Panc1 (cell line): ENCODE results near the gene DCXR.

Experiments used
- POLR2AphosphoS5 ChIP-seq: IDR thresholded peaks from 2 replicates; pipeline ENCODE4 v1.6.1; 2012; ENCODE audit warnings: mild to moderate bottlenecking, low read depth, low read length, moderate library complexity
- TF ChIP-seq, protein P1 (sequence below): fragments of 450-650 bp; IDR thresholded peaks from 2 replicates; pipeline ENCODE4 v1.5.1; 2017; ENCODE audit warnings: mild to moderate bottlenecking

DNA sequence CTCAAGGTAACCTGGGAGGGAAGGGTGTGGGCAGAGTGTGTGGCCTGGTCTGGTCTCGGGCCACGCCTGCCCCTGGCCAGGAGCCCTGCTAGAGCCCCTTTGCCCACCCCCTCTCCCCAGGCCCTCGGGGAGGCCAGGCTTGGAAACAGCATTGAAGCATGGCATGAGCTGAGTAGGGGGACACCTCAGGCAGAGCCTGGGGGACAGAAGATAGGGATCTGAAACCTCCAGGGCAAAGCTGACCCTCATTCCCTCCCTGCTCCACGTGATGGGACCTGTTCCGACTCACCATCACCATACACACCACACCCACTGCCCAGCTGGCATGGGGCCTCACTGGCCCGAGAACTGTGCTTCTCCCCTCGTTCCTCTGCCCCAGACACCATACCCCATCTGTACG, 11.6 kb upstream of the DCXR start:
- TF ChIP-seq, protein P1, sequence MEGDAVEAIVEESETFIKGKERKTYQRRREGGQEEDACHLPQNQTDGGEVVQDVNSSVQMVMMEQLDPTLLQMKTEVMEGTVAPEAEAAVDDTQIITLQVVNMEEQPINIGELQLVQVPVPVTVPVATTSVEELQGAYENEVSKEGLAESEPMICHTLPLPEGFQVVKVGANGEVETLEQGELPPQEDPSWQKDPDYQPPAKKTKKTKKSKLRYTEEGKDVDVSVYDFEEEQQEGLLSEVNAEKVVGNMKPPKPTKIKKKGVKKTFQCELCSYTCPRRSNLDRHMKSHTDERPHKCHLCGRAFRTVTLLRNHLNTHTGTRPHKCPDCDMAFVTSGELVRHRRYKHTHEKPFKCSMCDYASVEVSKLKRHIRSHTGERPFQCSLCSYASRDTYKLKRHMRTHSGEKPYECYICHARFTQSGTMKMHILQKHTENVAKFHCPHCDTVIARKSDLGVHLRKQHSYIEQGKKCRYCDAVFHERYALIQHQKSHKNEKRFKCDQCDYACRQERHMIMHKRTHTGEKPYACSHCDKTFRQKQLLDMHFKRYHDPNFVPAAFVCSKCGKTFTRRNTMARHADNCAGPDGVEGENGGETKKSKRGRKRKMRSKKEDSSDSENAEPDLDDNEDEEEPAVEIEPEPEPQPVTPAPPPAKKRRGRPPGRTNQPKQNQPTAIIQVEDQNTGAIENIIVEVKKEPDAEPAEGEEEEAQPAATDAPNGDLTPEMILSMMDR, result no peak
- no peak for TF ChIP-seq POLR2AphosphoS5
